Lower leg skin (tissue), 4 donors: ENCODE data around the gene PRDM16. TPM values are rescaled to one million over a fixed set of nuclear protein-coding genes. Genes with fewer than 3 reads are reported as not detected.

Experiments
- DNase-seq, 2 donors: peaks; one replicate each; pipeline ENCODE4 v3.0.0-alpha.2; 2019; ENCODE audit warnings: low spot score in 2 of 2
- H3K4me3 ChIP-seq: fragments of 200-600 bp; sonication (generic); 2 replicates; pipeline ENCODE4 v1.5.1; 2017; ENCODE audit warnings: mild to moderate bottlenecking, low read depth; ENCODE audit not compliant: poor library complexity, severe bottlenecking
- CTCF ChIP-seq, 3 donors: fragments of 450-650 bp; IDR thresholded peaks; one replicate each; pipeline ENCODE4 v1.5.1; 2016; ENCODE audit warnings: antibody characterized with exemption in 3 of 3, mild to moderate bottlenecking in 3 of 3, moderate library complexity in 2 of 3
- POLR2A ChIP-seq, 2 donors: fragments of 450-650 bp; IDR thresholded peaks; one replicate each; pipeline ENCODE4 v1.6.1; 2016 to 2017; ENCODE audit warnings: antibody characterized with exemption in 2 of 2, mild to moderate bottlenecking in 1 of 2, moderate library complexity in 1 of 2
- WGBS, 2 donors: methylation state at CpG; one replicate each; pipeline ENCODE4 v1.1.5; 2018; 5-methylcytosine and 5-hydroxymethylcytosine counted together
- intact Hi-C: fragments of 100-400 bp; cut with DNase I; formaldehyde crosslinking; loops from one replicate; pipeline ENCODE4 v1.15.0; 2023; ENCODE audit warnings: low total_unique reads
- total RNA-seq, 4 donors: library from RNA; depleted of rRNA; stranded (reverse); fragments of >200 nt; gene quantifications; one replicate each; pipeline ENCODE4 v1.1.0, GENCODE V29; 2016

Gene PRDM16
- total RNA-seq, 4 donors from 2014 or later = 0.08 to 0.91 (median 0.56) TPM; not detected in 1

- WGBS, 2 donors = 77 to 79% methylated on average over 11 of the region's 11 CpGs
- intact Hi-C loops = no loop called here
- DNase-seq = peak in 1 of 2 donors; percentile 79
- TF ChIP-seq CTCF (IDR thresholded peaks at IDR 0.05) = no peak
- no peak for TF ChIP-seq POLR2A (IDR thresholded peaks at IDR 0.05)
- H3K4me3 ChIP-seq = no peak overlapping the region
Measured at GRCh38 chr1:3038113-3038551, 30.9 kb upstream of the PRDM16 start.

GRCh38 chr1:3038571-3039181 is 30.3 kb upstream of the PRDM16 start:
- TF ChIP-seq POLR2A (IDR thresholded peaks at IDR 0.05) (no peak), CTCF (IDR thresholded peaks at IDR 0.05) (no peak)
- intact Hi-C loops = no loop called here
- 72 to 73% methylated on average over 6 to 14 of the region's 19 CpGs for WGBS, 2 donors
- peak in 1 of 2 donors; percentile 66 for DNase-seq
- H3K4me3 ChIP-seq = no peak overlapping the region

- intact Hi-C loops = no loop called here
- DNase-seq = peak in 1 of 2 donors; percentile 65
- no peak for TF ChIP-seq CTCF (IDR thresholded peaks at IDR 0.05)
- TF ChIP-seq POLR2A (IDR thresholded peaks at IDR 0.05) = no peak
- no peak overlapping the region for H3K4me3 ChIP-seq
- WGBS, 2 donors = 65 to 67% methylated on average over 7 of the region's 7 CpGs
Measured at GRCh38 chr1:3040004-3040403, 29.0 kb upstream of the PRDM16 start.

GRCh38 chr1:3042481-3042880 is 26.5 kb upstream of the PRDM16 start:
- TF ChIP-seq POLR2A (IDR thresholded peaks at IDR 0.05) = no peak
- no peak for TF ChIP-seq CTCF (IDR thresholded peaks at IDR 0.05)
- no peak overlapping the region for H3K4me3 ChIP-seq
- WGBS, 2 donors = 86 to 89% methylated on average over 9 of the region's 9 CpGs
- peak in 1 of 2 donors; percentile 77 for DNase-seq
- intact Hi-C loops = no loop called here

- DNase-seq = peak in 1 of 2 donors; percentile 82
- WGBS, 2 donors = 77 to 78% methylated on average over 7 of the region's 7 CpGs
- intact Hi-C loops = no loop called here
- no peak for TF ChIP-seq POLR2A (IDR thresholded peaks at IDR 0.05)
- no peak for TF ChIP-seq CTCF (IDR thresholded peaks at IDR 0.05)
- no peak overlapping the region for H3K4me3 ChIP-seq
Measured at GRCh38 chr1:3049164-3049563, 19.8 kb upstream of the PRDM16 start.

GRCh38 chr1:3049905-3050304 is 19.1 kb upstream of the PRDM16 start:
- TF ChIP-seq CTCF (IDR thresholded peaks at IDR 0.05) = no peak
- no peak for TF ChIP-seq POLR2A (IDR thresholded peaks at IDR 0.05)
- DNase-seq = peak in 1 of 2 donors; percentile 65
- H3K4me3 ChIP-seq = no peak overlapping the region
- 68 to 76% methylated on average over 2 of the region's 2 CpGs for WGBS, 2 donors
- intact Hi-C loops = no loop called here
